ENCODE data around the gene ACSL5.

ACSL5 gene

DNA sequence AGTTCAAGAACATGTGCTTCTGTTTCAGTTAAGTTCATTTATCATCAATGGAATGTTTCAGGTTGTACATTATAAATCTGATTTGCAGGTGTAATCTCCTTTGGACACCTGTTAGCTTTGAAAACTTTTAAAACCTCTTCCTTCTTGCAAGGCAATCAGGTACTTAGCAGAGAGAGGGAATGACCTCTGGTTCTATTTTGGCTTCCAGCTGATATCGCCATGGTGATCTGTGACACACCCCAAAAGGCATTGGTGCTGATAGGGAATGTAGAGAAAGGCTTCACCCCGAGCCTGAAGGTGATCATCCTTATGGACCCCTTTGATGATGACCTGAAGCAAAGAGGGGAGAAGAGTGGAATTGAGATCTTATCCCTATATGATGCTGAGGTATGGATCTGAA is 35.4 kb downstream of the ACSL5 start:
- DNase-seq = no peak
- Histone ChIP-seq H3K4me1 (no peaks in the 10 kb centered on the region), H3K27ac (no peak overlapping the region), H3K9me3 (no peaks in the 10 kb centered on the region), H3K27me3 (no peaks in the 10 kb centered on the region), H3K36me3 (no peaks in the 10 kb centered on the region), H3K4me3 (no peak overlapping the region)
- TF ChIP-seq, protein P1, sequence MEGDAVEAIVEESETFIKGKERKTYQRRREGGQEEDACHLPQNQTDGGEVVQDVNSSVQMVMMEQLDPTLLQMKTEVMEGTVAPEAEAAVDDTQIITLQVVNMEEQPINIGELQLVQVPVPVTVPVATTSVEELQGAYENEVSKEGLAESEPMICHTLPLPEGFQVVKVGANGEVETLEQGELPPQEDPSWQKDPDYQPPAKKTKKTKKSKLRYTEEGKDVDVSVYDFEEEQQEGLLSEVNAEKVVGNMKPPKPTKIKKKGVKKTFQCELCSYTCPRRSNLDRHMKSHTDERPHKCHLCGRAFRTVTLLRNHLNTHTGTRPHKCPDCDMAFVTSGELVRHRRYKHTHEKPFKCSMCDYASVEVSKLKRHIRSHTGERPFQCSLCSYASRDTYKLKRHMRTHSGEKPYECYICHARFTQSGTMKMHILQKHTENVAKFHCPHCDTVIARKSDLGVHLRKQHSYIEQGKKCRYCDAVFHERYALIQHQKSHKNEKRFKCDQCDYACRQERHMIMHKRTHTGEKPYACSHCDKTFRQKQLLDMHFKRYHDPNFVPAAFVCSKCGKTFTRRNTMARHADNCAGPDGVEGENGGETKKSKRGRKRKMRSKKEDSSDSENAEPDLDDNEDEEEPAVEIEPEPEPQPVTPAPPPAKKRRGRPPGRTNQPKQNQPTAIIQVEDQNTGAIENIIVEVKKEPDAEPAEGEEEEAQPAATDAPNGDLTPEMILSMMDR (IDR thresholded peaks at IDR 0.05) = no peak
- intact Hi-C loops (cut with DNase I; ENCODE audit: low total_unique reads) = no loop called here

DNA sequence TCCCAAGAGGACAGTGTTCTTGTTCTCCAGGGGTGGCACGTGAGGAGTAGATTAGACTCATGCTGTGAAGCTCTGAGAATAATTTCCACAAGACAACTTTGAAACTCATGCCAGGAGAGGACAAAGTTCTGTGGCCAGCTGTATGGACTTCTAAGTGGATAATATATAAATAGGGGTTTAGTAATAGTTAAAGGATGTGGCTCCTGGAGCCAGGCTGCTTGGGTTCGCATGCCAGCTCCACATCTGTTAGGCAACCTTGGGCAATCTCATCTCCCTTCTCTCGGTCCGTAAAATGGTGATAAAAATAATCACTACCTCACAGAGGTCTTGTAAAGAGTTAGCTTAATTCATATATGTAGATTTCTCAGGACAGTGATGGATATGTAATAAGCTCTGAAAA is 35.8 kb downstream of the ACSL5 start:
- no peak for DNase-seq
- intact Hi-C loops (cut with DNase I; ENCODE audit: low total_unique reads) = no loop called here
- no peak overlapping the region for H3K4me3 ChIP-seq
- TF ChIP-seq, protein P1 (IDR thresholded peaks at IDR 0.05) = no peak
- H3K27me3 ChIP-seq = no peaks in the 10 kb centered on the region
- H3K9me3 ChIP-seq = no peaks in the 10 kb centered on the region
- no peaks in the 10 kb centered on the region for H3K4me1 ChIP-seq
- no peaks in the 10 kb centered on the region for H3K36me3 ChIP-seq
- no peak overlapping the region for H3K27ac ChIP-seq

DNA sequence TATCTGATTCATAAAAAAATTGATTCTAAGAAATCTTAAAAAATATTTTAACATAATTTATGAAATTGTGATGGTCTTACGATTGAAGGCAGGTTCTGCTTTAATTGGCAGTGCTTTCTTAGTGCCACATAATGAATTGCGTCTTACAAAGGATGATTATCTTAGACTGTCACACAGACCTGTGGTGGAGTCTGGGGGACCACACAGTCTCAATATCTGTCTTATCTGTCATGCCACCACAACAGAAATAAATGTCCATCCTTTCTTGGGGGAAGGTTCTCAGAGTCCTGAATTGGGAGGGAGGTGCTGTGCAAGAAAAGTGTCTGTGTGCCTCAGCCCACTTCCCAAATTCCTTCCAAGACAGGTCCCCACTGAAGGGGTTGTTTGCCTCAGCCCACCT is 38.8 kb downstream of the ACSL5 start:
- Histone ChIP-seq H3K36me3 (no peaks in the 10 kb centered on the region), H3K27me3 (no peaks in the 10 kb centered on the region), H3K27ac (no peak overlapping the region), H3K9me3 (no peaks in the 10 kb centered on the region), H3K4me3 (no peak overlapping the region), H3K4me1 (no peaks in the 10 kb centered on the region)
- TF ChIP-seq, protein P1 (IDR thresholded peaks at IDR 0.05) = no peak
- DNase-seq = no peak
- intact Hi-C loops (cut with DNase I; ENCODE audit: low total_unique reads) = no loop called here

DNA sequence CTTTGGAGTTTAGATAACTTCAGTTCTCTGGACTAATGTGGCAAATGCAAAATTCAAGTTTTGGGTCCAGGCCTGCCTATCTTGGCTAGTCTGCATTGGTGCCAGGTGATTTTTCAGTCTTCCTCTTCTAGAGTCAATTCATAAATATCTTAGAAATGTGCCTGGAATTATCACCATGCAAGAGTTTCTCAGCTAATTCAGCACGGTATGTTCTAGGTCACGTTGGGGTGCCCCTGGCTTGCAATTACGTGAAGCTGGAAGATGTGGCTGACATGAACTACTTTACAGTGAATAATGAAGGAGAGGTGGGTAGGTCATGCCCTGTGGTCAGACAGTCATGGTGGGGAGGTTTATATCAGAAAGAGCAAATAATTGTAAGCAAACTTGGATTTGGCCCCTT is 47.8 kb downstream of the ACSL5 start:
- no peaks in the 10 kb centered on the region for H3K27me3 ChIP-seq

DNA sequence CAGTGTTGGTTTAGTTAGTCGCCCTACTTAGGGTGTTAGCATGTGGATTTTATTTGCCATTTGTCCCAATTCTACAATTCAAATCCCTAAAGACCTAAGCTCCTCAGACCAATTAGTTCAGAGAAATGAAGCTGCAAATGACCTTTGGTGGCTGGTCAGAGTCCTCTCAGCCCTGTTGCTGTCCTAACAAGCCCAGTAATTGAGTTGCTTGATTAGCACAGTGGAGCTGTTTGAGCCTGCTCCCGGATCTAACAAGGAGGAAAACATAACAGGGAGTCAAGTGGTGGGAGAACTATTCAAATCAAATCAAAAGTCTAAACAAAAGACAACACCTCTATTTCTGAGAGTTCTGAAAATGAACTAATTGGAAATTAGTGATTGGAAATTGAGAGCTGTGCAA is 50.7 kb downstream of the ACSL5 start:
- Histone ChIP-seq H3K27me3 (no peaks in the 10 kb centered on the region), H3K9me3 (no peaks in the 10 kb centered on the region), H3K4me3 (no peak overlapping the region), H3K27ac (no peak overlapping the region), H3K36me3 (peaks cover 2 to 45% (median 9%) of the 10 kb centered on the region in 3 donors), H3K4me1 (no peaks in the 10 kb centered on the region)
- intact Hi-C loops (cut with DNase I; ENCODE audit: low total_unique reads) = no loop called here
- no peak for DNase-seq
- TF ChIP-seq, protein P1 (IDR thresholded peaks at IDR 0.05) = no peak

More for the DNA sequence above, 47.8 kb downstream of the ACSL5 start:
- no peak for DNase-seq
- intact Hi-C loops (cut with DNase I; ENCODE audit: low total_unique reads) = no loop called here
- Histone ChIP-seq H3K36me3 (peaks cover 0 to 23% (median 0%) of the 10 kb centered on the region in 3 donors), H3K9me3 (no peaks in the 10 kb centered on the region), H3K4me3 (no peak overlapping the region), H3K4me1 (no peaks in the 10 kb centered on the region), H3K27ac (no peak overlapping the region)
- TF ChIP-seq, protein P1 (IDR thresholded peaks at IDR 0.05) = no peak

DNA sequence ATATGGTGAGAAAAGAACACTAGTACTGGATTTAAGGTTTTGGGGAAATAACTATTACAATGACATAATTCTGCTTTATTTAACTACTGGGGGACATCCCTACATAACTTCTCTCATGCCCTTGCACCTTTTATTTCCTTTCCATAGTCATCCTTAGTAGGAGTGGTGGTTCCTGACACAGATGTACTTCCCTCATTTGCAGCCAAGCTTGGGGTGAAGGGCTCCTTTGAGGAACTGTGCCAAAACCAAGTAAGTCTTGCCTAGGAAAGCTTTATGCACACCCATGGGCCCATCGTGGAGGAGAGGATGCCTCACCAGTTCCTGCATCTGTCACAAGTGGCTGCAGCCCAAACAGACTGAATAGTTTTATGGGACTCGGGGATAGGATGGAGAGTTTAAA is 52.2 kb downstream of the ACSL5 start:
- no peak for DNase-seq
- Histone ChIP-seq H3K27me3 (no peaks in the 10 kb centered on the region), H3K36me3 (peaks cover 16 to 60% (median 20%) of the 10 kb centered on the region in 3 donors), H3K9me3 (no peaks in the 10 kb centered on the region), H3K4me3 (no peak overlapping the region), H3K4me1 (no peaks in the 10 kb centered on the region), H3K27ac (no peak overlapping the region)
- intact Hi-C loops (cut with DNase I; ENCODE audit: low total_unique reads) = no loop called here
- TF ChIP-seq, protein P1 (IDR thresholded peaks at IDR 0.05) = no peak

Data from tibial artery (tissue), 4 donors.